Ammon's horn (tissue), 1 donor: ENCODE measurements around the gene MDC1.
"Not testable (repeated sequence)": the region's sequence is repeated elsewhere in the genome, so short reads cannot be mapped to it uniquely, and the experiment has no call there.

Source experiments
- DNase-seq: peaks from one replicate; pipeline ENCODE4 v3.0.0-alpha.2; 2016; ENCODE audit warnings: low spot score

The MDC1 gene, protein sequence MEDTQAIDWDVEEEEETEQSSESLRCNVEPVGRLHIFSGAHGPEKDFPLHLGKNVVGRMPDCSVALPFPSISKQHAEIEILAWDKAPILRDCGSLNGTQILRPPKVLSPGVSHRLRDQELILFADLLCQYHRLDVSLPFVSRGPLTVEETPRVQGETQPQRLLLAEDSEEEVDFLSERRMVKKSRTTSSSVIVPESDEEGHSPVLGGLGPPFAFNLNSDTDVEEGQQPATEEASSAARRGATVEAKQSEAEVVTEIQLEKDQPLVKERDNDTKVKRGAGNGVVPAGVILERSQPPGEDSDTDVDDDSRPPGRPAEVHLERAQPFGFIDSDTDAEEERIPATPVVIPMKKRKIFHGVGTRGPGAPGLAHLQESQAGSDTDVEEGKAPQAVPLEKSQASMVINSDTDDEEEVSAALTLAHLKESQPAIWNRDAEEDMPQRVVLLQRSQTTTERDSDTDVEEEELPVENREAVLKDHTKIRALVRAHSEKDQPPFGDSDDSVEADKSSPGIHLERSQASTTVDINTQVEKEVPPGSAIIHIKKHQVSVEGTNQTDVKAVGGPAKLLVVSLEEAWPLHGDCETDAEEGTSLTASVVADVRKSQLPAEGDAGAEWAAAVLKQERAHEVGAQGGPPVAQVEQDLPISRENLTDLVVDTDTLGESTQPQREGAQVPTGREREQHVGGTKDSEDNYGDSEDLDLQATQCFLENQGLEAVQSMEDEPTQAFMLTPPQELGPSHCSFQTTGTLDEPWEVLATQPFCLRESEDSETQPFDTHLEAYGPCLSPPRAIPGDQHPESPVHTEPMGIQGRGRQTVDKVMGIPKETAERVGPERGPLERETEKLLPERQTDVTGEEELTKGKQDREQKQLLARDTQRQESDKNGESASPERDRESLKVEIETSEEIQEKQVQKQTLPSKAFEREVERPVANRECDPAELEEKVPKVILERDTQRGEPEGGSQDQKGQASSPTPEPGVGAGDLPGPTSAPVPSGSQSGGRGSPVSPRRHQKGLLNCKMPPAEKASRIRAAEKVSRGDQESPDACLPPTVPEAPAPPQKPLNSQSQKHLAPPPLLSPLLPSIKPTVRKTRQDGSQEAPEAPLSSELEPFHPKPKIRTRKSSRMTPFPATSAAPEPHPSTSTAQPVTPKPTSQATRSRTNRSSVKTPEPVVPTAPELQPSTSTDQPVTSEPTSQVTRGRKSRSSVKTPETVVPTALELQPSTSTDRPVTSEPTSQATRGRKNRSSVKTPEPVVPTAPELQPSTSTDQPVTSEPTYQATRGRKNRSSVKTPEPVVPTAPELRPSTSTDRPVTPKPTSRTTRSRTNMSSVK (N-terminal part only)

DNA sequence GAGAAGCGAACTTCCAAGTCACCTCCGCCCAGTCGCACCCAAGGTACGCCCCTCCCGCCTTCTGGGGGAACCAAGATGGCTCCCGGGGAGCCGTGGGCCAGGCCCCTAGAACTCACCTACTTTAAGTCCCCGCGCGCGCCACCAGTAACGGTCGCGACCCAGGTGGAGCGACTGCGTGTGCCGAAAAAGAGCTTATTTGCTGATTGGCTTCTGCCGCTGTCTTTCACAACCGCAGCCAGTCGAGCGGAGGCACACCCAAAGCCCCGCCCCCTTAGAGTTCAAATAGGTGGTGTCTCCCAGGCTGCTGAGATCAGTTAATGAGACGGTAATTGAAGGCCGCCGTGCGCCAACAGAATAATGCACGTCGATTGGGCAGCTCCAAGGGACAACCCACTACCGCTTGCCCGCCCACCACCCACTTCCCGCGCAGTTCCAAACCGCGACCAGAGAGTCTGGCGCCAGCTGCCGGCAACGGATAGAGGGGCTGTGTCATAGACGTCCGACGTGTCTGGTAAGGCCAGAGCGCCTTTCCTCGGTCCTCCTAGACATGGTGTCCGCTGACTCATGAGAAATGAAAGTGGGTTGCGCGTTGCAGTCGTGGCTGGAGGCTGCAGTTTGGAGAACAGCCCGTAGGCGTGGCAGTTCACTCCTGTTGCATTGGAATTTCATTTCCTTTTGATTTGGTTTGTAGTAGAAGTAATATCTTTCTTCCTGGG is at the start of gene MDC1:
MDC1 (minus strand) TSS at position 153 of the 716 bp plus-strand sequence. CDS start 2,106 bp downstream, outside the sequence.
- peak; percentile 100 for DNase-seq

DNA sequence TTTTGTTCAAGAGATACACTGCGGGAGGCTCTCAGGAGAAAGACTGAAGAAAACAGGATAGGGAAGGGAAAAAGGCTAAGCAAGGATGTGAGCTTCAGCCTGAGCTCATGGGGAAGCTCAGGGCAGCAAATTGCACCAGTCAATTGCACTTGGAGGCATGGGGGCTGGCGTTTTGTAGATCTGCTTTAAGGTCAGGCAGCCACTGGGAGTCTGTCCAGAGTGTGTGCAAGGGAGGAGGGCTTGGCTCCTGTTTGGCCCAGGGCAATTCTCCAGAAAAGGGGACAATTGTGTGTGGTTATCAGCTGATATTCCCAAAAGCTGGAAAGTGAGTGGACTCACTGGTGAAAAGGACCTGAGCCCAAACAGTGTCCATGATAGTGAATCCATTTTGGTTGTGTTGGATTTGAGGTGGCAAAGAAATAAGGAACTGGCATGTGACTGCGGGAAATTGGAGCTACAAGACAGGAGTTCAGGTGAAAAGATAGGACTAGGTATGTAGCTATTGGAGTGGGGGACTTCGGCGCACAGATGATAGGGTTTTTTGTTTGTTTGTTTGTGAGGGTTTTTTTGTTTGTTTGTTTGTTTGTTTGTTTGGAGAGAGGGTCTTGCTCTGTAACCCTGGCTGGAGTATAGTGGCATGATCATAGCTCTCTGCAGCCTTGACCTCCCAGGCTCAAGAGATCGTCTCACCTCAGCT is 49.5 kb upstream of the MDC1 start:
- DNase-seq, result no peak

DNA sequence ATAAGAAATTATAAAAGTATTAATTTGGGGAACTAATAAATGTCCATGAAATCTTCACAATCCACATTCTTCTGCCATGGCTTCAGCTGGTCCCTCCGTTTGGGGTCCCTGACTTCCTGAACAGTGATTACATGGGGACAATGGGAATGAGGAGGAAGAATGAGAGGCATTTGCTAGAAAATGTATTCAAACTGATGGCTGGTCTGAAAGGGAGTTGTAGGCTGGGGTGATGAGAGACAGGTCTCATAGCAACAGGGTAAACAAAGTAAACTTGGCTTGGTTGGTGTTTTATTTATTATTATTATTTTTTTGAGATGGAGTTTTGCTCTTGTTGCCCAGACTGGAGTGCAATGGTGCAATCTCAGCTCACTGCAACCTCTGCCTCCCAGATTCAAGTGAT is 48.4 kb upstream of the MDC1 start:
- DNase-seq, result not testable (repeated sequence)

DNA sequence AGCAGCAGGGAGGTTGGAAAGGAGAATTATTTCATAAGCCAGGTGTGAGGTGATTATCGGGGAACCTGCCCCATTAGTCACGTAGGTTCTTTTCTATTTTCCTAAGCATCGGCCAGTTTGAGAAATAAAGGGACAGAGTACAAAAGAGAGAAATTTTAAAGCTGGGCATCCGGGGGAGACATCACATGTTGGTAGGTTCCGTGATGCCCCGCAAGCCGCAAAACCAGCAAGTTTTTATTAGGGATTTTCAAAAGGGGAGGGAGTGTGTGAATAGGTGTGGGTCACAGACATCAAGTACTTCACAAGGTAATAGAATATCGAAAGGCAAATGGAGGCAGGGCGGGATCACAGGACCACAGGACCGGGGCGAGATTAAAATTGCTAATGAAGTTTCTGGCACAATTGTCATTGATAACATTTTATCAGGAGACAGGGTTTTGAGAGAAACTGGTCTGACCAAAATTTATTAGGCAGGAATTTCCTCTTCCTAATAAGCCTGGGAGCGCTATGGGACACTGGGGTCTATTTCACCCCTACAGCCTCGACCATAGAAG is 47.5 kb upstream of the MDC1 start:
- DNase-seq, result not testable (repeated sequence)

DNA sequence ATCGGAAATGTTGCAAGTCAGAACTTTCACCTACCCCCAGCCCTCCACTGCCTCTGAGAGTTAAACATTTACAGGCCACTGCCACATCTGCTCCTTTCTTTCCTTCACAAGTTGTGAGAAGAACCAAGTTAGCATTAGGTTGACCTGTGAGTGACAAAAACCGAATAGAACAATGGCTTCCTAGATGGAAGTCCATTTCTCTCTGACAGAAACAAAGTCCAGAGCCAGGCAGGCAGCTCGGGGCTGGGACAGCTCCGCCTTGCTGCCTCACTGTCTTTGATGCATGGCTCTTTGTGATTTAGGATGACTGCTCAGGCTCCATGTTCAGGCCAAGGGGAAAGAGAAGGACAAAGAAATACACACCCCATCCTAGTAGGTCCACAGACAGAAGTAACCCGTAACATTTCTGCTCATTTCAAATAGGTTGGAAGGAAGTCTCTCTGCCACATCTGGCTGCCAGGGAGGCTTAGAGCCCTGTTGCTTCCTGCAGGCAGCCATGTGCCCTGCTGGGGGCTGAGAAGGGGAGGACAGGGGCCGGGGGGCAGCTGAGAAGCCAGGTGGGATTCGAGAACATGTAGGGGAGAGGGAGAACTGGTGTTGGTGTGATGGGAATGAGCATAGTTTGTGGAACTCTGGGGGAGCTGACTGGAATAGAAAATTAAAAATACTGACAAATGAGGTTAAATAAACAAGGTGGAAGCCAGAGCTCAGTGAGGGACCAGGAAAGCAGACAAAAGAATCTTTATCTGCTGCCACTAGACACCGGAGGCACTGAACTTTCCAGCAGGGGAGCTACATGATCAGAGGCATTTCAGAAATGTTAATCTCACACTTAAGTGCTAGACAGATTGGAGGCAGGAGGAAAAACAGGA is 46.8 kb upstream of the MDC1 start:
- DNase-seq, result no peak

DNA sequence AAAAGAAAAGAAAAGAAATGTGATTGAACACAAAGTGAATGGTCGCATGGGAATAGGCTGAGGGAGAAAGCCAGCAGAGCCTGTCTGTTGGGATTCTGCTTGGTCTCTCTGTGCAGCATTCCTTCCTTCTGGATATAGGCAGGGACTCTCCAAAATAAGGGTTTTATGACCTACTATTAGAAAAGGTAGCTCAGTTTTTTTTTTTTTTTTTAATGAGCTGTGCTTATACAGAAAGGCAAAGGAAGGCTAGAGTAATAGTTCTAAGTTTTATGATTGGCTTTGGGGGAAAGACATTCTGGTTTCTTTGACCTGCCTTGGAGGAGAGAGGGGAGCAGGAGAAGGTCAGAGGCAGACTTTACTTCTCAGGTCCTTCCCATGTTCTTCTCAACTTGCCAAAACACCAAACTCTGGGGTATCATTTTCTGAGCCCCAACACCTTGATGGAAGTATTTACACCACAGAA is 46.1 kb upstream of the MDC1 start:
- no peak for DNase-seq

DNA sequence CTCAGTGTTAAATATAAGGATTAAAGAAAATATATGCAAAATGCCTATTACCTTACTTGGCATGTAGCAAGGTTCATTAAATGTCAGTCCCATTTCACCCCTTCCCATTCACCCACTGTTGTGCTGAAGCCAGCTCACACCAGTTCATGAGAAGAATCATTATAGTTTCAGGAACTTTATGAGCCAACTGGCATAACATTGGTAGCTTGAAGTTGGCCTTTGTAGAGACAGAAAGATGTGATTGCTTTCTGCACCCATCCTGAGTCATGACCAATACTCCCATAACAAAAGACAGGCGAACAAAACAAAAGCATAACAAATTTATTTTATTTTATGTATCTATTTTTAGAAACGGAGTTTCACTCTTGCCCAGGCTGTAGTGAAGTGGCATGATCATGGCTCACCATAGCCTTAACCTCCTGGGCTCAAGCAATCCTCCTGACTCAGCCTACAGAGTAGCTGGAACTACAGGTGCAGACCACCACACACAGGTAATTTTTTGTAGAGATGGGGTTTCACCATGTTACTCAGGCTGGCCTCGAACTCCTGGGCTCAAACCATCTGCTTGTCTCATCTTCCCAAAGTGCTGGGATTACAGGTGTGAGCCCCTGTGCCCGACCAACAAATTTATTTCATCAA is 44.8 kb upstream of the MDC1 start:
- no peak for DNase-seq

DNA sequence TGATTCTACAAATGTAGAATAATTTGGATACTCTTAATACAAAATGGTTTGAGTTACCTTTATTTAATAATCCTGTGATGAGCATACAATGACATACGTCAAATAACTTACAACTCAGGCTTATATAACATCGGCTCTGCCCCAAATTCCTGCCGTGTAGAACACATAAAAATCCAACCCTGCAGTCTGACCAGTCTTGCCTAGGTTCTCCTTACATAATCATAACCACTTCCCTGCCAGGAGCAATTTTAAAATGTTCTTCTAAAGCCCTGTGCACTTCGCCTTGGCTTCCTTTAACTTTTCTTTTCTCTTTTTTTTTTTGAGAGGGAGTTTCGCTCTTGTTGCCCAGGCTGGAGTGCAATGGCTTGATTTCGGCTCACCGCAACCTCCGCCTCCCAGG is 43.5 kb upstream of the MDC1 start:
- DNase-seq, result no peak

DNA sequence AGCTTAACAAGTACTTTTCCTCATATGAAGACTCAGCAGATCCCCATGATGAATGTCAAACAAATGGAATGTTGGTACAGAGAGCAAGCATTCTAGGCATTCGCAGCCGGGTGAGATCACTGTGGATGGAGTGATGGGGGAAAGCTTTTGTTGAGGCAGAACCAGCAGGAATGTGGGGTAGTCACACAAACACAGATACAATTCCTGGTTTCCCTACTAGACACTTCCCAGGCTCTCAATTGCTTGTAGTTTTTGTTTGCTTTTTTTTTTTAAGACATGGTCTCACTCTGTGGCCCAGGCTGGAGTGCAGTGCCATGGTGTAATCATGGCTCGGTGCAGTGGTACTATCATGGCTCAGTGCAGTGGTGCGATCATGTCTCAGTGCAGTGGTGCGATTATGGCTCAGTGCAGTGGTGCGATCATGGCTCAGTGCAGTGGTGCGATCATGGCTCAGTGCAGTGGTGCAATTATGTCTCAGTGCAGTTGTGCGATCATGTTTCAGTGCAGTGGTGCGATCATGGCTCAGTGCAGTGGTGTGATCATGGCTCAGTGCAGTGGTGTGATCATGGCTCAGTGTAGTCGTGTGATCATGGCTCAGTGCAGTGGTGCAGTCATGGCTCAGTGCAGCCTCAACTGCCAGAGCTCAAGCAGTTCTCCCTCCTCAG is 42.6 kb upstream of the MDC1 start:
- DNase-seq, result no peak

DNA sequence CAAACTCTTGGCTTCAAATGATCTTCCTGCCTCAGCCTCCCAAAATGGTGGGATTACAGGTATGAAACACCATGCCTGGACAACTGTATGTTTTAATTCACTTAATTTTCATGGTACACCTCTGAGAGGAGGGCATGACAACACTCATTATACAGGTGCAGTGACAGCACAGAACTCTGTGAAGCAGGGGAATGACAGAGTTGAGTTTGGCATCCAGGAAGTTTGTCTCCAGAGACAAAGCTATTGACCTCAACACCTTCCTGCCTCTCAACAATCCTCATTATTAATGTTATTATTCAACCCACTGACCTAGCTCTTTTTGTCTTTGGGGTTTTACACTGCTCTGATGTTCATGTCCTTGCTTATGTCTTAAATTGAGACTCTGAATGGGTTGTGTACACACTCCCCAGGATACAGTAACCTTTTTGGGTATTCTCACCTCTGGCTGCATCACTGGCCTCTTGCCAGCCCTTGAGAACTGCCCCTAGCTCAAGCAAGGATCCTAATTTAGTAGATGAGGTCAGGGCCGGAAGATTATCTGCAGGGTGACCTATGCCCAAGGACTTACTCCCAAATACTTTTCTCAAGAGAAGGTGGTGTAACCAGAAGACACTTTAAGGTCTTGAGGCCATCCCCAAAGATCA is 40.3 kb upstream of the MDC1 start:
- DNase-seq, result no peak

DNA sequence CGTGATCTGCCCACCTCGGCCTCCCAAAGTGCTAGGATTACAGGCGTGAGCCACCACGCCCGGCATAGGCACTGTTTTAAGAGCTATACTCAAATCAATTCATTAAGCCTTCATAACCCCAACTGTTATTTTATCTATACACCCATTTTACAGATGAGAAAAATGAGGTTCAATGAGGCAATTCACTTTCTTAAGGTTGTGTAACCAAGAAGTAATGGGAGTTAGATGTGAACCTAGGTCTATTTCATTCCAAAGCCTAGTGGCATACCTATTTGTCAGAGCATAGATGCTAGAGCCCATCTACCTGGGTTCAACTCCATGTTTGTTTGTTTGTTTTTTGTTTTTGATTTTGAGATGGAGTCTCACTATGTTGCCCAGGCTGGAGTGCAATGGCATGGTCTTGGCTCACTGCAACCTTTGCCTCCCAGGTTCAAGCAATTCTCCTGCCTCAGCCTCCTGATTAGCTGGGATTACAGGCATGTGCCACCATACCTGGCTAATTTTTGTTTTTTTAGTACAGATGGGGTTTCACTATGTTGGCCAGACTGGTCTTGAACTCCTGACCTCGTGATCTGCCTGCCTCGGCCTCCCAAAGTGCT is 39.4 kb upstream of the MDC1 start:
- DNase-seq, result not testable (repeated sequence)

DNA sequence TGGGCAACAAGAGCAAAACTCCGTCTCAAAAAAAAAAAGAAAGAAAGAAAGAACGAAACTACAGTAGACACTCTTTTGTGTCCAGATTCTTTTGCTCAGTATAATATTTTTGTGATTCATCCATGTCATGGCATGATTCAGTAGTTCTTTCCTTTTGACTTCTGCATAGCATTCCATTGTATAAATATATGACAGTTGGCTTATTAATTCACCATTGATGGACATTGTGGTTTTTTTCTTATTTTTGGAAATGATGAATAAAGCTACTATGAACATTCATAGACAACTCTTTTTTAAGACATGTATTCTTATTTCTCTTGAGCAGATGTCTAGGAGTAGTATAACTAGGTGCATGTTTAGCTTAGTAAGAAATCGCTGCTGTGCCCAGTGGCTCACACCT is 37.5 kb upstream of the MDC1 start:
- no peak for DNase-seq

DNA sequence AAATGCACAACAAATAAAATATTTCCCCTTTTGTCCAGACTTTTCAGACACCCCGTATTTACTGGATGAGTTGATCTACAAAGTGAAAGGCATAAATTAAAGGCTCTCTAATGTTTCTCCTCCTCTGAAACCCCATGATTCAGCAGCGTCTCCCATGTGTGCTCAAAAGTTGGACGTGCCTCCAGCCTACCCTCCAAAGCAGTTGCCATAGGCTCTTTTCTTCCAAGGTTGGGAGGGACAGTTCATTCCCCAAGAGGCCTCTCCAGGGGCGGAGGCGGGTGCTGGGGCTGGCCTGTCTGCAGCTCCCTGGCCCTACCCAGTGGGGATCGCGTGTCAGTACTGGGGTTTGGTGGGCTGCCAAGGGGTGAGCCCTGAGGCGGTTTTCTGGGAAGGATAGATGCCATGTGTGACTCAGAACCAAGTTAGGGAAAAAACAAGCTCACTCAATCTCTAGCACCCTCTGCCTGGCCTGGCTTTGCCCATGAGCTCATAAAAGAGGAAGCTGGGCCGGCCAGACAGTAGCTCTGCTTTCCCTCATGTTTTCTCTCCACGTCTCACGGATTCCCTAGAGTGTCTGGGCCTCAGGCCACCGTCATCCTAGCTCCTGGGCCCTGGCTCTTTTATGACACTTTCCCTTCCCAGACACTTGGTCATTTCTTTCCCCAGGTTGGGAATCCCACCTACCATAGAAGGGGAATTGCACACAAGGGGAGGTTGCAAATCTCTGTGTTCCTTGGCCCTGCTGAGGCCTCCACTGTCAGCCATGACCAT is 35.3 kb upstream of the MDC1 start:
- DNase-seq, result peak; percentile 73

DNA sequence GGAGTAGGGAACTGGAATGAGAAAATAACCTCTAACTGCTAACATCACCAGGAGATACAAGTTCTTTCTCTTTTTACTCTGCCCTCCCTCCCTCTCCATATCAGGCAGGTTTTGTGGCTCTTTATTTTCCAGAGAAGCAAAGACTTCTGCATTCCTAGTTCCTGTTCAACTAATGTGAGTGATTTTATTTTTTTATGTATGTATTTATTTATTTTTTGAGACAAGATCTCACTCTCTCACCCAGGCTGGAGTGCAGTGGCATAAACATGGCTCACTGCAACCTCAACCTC is 33.2 kb upstream of the MDC1 start:
- DNase-seq, result no peak

DNA sequence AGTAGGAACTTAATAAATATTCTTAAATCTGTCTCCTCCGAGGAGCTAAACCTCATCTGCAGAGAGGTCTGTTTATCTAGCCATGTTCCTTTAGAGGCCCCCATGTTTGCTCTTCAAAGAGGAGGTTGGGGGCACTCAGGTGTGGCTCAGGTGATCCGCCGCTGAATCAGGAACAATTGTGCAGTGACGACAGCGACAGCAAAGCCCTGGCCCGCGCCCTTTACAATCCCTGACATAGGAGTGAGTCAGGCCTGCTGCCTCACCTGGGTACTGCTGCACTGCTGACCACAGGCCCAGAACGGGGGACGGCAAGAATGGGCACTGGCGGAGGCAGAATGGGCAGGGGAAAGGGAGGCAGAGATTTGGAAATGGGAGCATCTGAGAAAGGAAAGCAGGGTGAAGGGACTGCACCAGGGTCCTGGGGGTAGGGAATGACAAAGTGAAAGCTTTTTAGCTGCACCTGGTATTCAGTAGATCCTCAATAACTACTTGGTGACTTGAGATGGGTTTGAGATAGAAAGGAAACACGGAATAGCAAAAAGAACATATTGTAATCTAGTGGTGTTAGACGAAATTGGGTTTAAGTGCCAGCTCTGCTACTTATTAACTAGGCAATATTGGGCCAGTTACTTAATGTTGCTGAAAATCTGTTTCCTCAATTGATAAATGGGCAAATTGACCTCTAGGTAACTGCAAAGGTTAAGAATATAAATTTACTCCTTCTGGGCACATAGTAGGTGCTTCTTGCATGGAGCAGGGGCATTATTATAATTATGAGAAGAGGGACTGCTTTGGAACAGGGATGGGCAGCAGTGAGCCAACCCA is 32.7 kb upstream of the MDC1 start:
- no peak for DNase-seq
